Loucy (cell line): Measurements from ENCODE around the gene IKZF5.

Source experiments
- CTCF ChIP-seq: fragments of 200-600 bp; sonication (generic); conservative IDR thresholded peaks from 2 replicates; pipeline ENCODE4 v1.5.1; 2014; ENCODE audit warnings: mild to moderate bottlenecking, antibody characterized with exemption, low read length
- EZH2phosphoT487 ChIP-seq: fragments of 200-600 bp; IDR thresholded peaks from 2 replicates; pipeline ENCODE4 v1.6.1; 2018; ENCODE audit warnings: antibody characterized with exemption, mild to moderate bottlenecking, moderate library complexity, borderline replicate concordance

- TF ChIP-seq EZH2phosphoT487: no peak
- TF ChIP-seq CTCF: no peak
Measured at GRCh38 chr10:123018531-123018930, 9.9 kb upstream of the IKZF5 start.
